Stimulated activated memory B cell treated with anti-CD40 and anti-IgM and Interleukin-4, amounts not matched to agents 10 μg/mL and 1 μg/mL and 100 μg/mL, for 72 hours (primary cell): ENCODE measurements around the gene CSNK1G1.
"Not testable (repeated sequence)": the region's sequence is repeated elsewhere in the genome, so short reads cannot be mapped to it uniquely, and the experiment has no call there.

Source experiments
- ATAC-seq: fragments of 150-1000 bp; cut with Tn5 transposase; 2 replicates; pipeline ENCODE4 v1.10.0; 2021
- H3K27ac Mint-ChIP-seq: one replicate; pipeline ENCODE4 v1.8.0; 2022; ENCODE audit warnings: mild to moderate bottlenecking, mixed read lengths
- H3K27me3 Mint-ChIP-seq: one replicate; pipeline ENCODE4 v1.8.0; 2022; ENCODE audit warnings: mixed read lengths
- H3K36me3 Mint-ChIP-seq: one replicate; pipeline ENCODE4 v1.8.0; 2022; ENCODE audit warnings: mixed read lengths
- H3K4me1 Mint-ChIP-seq: one replicate; pipeline ENCODE4 v1.8.0; 2022; ENCODE audit warnings: mixed read lengths
- H3K4me3 Mint-ChIP-seq: one replicate; pipeline ENCODE4 v1.8.0; 2022; ENCODE audit warnings: mild to moderate bottlenecking, moderate library complexity, mixed read lengths
- H3K9me3 Mint-ChIP-seq: one replicate; pipeline ENCODE4 v1.8.0; 2022; ENCODE audit warnings: mixed read lengths

The CSNK1G1 gene

DNA sequence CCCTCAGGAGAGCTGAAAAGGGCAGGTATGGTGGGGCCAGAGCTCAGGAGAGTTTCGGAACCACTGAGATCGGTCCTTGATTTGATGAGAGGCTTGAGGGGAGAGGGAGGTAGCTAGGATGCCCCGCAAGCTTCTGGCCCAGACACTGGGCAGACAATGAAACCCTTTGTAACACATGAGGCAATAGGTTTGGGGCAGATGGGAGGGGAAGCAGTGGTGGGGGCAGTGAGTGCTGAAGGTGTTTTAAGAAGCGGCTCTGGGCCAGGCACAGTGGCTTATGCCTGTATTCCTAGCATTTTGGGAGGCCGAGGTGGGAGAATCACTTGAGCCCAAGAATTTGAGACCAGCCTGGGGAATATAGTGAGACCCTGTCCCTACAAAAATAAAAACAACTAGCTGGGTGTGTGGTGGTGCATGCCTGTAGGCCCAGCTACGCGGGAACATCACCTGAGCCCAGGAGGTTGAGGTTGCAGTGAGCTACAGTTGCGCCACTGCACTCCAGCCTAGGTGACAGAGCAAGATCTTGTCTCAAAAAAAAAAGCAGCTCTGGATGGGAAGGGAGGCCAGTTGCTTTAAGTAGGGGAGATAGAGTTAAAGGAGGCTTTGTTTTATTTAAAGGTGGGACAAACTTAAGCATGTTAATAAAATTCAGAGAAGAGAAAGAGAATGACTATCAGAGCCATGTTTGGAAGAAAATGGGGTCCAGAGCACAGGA, 214.0 kb downstream of the CSNK1G1 start:
- peak overlapping the region; percentile 69 for H3K27ac Mint-ChIP-seq
- ATAC-seq: no peak
- H3K27me3 Mint-ChIP-seq: no peaks in the 10 kb centered on the region
- peaks cover 37% of the 10 kb centered on the region for H3K36me3 Mint-ChIP-seq
- no peak overlapping the region for H3K4me3 Mint-ChIP-seq
- peaks cover 54% of the 10 kb centered on the region for H3K4me1 Mint-ChIP-seq
- H3K9me3 Mint-ChIP-seq: no peaks in the 10 kb centered on the region

- no peak for ATAC-seq
- peaks cover 47% of the 10 kb centered on the region for H3K36me3 Mint-ChIP-seq
Observed at GRCh38 chr15:64138331-64138941, 217.5 kb downstream of the CSNK1G1 start.

DNA sequence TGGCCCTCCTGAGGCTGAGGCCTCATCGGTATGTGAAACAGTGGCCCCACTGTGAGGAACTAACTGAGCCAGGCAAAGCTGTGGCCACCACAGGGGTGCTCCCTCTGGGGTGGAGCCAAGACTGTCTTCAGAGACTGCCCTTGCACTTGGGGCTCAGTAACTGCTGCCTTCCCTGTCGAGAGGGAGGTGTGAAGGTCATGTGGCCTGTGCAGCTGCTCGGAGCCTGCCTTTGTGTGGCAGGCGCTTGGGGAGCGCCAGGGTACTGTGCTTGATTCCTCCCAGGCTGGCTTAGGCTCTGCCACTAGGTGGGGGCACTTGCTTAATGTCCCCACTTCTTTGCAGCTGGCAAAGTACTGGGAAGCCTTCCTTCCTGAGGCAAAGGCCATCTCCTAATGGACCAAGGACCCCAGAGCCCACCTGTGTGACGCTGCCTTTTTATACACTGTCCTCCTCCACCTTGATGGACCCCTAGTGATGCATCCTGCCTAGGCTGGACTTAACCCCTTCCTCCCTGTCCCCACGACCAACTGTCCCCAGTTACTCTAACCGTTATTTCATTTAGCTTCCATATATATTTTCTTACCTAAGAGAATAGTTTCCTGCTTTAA, 218.6 kb downstream of the CSNK1G1 start:
- ATAC-seq: peak; percentile 96
- Mint-ChIP-seq H3K36me3 (peaks cover 54% of the 10 kb centered on the region), H3K9me3 (no peaks in the 10 kb centered on the region), H3K27me3 (no peaks in the 10 kb centered on the region), H3K4me1 (peaks cover 27% of the 10 kb centered on the region), H3K27ac (peak overlapping the region; percentile 81), H3K4me3 (no peak overlapping the region)

More at GRCh38 chr15:64138331-64138941, 217.5 kb downstream of the CSNK1G1 start:
- Mint-ChIP-seq H3K4me1 (peaks cover 34% of the 10 kb centered on the region), H3K27me3 (no peaks in the 10 kb centered on the region), H3K4me3 (no peak overlapping the region), H3K27ac (peak overlapping the region; percentile 10), H3K9me3 (no peaks in the 10 kb centered on the region)

DNA sequence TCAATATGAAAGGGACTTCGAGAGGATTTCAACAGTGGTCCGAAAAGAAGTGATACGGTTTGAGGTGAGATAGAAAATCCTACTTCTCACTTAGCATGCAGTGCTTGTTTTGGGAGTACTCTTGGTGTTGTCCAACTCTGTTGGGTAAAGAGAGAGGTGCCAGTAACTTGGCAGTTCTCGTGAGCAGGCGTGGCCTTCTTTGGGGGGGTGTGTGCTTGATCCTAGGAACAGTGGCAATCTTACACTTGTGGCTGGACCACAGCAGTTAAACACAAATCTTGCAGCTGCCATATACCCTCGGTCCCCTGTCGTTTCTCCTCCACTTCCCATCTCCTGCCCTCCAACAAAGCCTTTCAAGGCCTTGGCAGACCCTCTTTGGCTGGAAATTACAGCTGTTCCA, 219.6 kb downstream of the CSNK1G1 start:
- no peaks in the 10 kb centered on the region for H3K9me3 Mint-ChIP-seq
- H3K4me3 Mint-ChIP-seq: no peak overlapping the region
- no peak for ATAC-seq
- peaks cover 54% of the 10 kb centered on the region for H3K36me3 Mint-ChIP-seq
- no peaks in the 10 kb centered on the region for H3K27me3 Mint-ChIP-seq
- H3K4me1 Mint-ChIP-seq: peaks cover 17% of the 10 kb centered on the region
- H3K27ac Mint-ChIP-seq: peak overlapping the region; percentile 81

GRCh38 chr15:64134345-64134829, 221.6 kb downstream of the CSNK1G1 start:
- no peaks in the 10 kb centered on the region for H3K9me3 Mint-ChIP-seq
- no peak for ATAC-seq
- H3K27me3 Mint-ChIP-seq: no peaks in the 10 kb centered on the region
- H3K27ac Mint-ChIP-seq: no peak overlapping the region
- H3K36me3 Mint-ChIP-seq: peaks cover 51% of the 10 kb centered on the region
- peaks cover 14% of the 10 kb centered on the region for H3K4me1 Mint-ChIP-seq
- no peak overlapping the region for H3K4me3 Mint-ChIP-seq

GRCh38 chr15:64133623-64134344, 222.2 kb downstream of the CSNK1G1 start:
- no peak for ATAC-seq
- H3K4me1 Mint-ChIP-seq: peaks cover 14% of the 10 kb centered on the region
- H3K27me3 Mint-ChIP-seq: no peaks in the 10 kb centered on the region
- H3K9me3 Mint-ChIP-seq: no peaks in the 10 kb centered on the region
- H3K4me3 Mint-ChIP-seq: no peak overlapping the region
- no peak overlapping the region for H3K27ac Mint-ChIP-seq
- peaks cover 51% of the 10 kb centered on the region for H3K36me3 Mint-ChIP-seq

DNA sequence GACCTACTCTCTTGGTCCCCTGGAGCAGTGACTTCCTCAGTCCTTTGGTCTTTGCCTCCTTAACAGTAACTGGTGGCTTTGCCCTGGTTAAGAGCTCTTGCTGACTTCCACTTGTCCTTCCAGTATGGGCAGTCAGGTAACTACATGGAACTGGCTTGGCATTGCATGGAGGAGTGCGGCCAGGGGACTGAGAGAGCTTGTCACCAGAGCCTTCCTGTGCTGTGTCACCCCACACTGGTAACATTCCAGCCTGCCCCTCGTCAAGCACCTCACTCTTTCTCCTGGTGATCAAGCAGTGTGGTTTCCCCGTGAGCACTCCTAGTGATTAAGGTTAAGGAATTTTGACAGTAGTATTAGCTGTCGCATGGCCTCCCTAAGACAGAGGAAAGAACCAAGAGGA, 223.8 kb downstream of the CSNK1G1 start:
- no peak for ATAC-seq
- H3K4me1 Mint-ChIP-seq: peaks cover 10% of the 10 kb centered on the region
- H3K27ac Mint-ChIP-seq: peak overlapping the region; percentile 62
- no peaks in the 10 kb centered on the region for H3K27me3 Mint-ChIP-seq
- H3K4me3 Mint-ChIP-seq: no peak overlapping the region
- H3K36me3 Mint-ChIP-seq: peaks cover 54% of the 10 kb centered on the region
- no peaks in the 10 kb centered on the region for H3K9me3 Mint-ChIP-seq

- no peak overlapping the region for H3K4me3 Mint-ChIP-seq
- H3K9me3 Mint-ChIP-seq: no peaks in the 10 kb centered on the region
- peaks cover 47% of the 10 kb centered on the region for H3K36me3 Mint-ChIP-seq
- H3K4me1 Mint-ChIP-seq: peaks cover 3% of the 10 kb centered on the region
- no peak for ATAC-seq
- H3K27ac Mint-ChIP-seq: no peak overlapping the region
- no peaks in the 10 kb centered on the region for H3K27me3 Mint-ChIP-seq
Observed at GRCh38 chr15:64131547-64131946, 224.4 kb downstream of the CSNK1G1 start.

DNA sequence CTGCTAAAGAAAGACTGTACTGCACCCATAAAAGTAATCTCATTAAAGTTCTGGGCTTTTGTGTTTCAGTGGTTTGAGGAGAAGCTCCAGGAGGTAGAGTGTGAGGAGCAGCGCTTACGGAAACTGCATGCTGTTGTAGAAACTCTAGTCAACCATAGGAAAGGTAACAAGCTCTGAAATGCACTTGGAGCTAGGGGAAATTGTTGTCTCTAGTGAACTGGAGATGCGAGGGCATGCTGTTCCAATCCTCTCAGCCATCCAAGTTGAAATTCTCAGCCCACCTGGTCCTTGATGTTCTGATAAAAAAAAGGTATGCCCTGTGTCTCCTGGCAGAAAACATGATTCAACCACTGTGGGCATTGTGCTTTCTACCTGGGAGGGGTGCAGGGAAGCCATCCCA, 225.8 kb downstream of the CSNK1G1 start:
- Mint-ChIP-seq H3K4me3 (no peak overlapping the region), H3K27ac (no peak overlapping the region), H3K27me3 (no peaks in the 10 kb centered on the region), H3K4me1 (no peaks in the 10 kb centered on the region), H3K36me3 (peaks cover 47% of the 10 kb centered on the region), H3K9me3 (no peaks in the 10 kb centered on the region)
- ATAC-seq: no peak

DNA sequence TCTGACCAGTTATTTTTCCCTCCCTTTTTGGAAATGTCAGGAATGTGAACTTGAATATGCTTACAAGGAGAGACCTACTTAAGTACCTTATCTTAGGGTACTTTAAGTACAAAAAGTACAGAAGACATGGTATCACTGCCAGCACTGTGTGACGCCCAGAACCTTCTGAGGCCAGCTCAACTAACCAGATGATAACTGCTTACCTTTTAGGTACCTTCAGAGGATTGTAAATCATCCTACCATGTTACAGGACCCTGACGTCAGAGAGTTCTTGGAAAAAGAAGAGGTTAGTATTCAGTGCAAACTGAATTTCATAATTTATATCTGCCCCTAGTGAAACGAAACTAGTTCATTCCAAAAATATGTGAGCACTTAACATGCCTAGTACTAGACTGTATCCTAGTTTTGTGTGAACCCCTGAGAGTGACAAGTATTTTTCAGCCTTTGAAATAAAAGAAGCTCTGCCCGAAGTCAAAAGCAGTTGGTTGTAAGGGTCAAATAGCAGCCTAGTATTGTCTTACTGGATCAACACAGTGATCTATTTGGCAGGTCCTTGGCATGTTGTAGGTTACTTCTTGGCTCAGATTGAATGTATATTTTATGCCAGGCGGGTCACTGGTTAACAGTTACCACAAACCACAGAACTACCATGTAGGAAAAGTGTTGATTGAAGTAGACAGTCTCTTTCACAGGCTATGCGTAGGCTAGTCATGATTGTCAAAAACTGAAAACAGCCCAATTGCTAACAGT, 228.3 kb downstream of the CSNK1G1 start:
- Mint-ChIP-seq H3K36me3 (peaks cover 54% of the 10 kb centered on the region), H3K27ac (no peak overlapping the region), H3K4me1 (no peaks in the 10 kb centered on the region), H3K4me3 (no peak overlapping the region), H3K9me3 (no peaks in the 10 kb centered on the region), H3K27me3 (no peaks in the 10 kb centered on the region)
- ATAC-seq: no peak

DNA sequence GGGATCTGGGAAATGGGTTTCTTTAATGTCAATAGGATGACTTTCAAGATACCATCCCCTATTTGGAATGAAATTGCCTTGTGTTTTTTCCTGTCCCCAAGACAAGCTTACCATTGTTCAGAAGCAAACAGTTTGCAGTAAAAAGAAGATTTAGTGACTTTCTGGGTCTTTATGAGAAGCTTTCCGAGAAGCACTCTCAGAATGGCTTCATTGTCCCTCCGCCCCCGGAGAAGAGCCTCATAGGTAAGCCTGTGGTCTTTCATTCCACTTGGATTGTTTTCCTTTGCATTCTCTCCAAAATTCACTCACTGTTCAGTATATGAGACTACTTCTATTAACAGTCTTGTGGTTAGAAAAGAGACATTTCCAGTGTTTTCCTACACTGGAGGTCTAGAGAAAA, 230.0 kb downstream of the CSNK1G1 start:
- peaks cover 45% of the 10 kb centered on the region for H3K36me3 Mint-ChIP-seq
- H3K27ac Mint-ChIP-seq: no peak overlapping the region
- no peaks in the 10 kb centered on the region for H3K27me3 Mint-ChIP-seq
- H3K4me3 Mint-ChIP-seq: no peak overlapping the region
- H3K4me1 Mint-ChIP-seq: no peaks in the 10 kb centered on the region
- no peaks in the 10 kb centered on the region for H3K9me3 Mint-ChIP-seq
- ATAC-seq: no peak

DNA sequence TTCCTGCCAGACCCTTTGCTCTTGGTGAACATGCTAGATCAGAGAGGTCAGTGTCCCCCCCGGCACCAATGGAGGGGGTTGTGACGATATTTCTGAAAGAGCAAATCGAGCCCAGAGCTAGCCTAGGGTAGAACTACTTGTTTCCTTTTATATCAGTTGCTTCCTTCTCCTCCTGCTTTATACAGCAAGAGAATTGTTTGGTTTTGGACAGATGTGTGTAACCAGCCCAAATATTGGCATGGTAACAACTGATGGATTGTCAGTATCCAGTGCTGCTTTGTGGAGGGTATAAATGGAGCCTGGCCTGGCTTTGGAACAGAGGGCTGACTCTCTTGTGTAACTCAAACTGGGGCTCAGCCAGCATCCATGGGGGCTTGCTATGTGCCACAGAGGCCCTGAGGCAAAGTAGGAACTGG, 233.0 kb downstream of the CSNK1G1 start:
- no peaks in the 10 kb centered on the region for H3K9me3 Mint-ChIP-seq
- no peaks in the 10 kb centered on the region for H3K4me1 Mint-ChIP-seq
- no peak overlapping the region for H3K27ac Mint-ChIP-seq
- ATAC-seq: no peak
- H3K27me3 Mint-ChIP-seq: no peaks in the 10 kb centered on the region
- no peak overlapping the region for H3K4me3 Mint-ChIP-seq
- H3K36me3 Mint-ChIP-seq: peaks cover 51% of the 10 kb centered on the region

GRCh38 chr15:64122444-64122843, 233.5 kb downstream of the CSNK1G1 start:
- no peaks in the 10 kb centered on the region for H3K4me1 Mint-ChIP-seq
- H3K27ac Mint-ChIP-seq: no peak overlapping the region
- H3K4me3 Mint-ChIP-seq: no peak overlapping the region
- H3K9me3 Mint-ChIP-seq: no peaks in the 10 kb centered on the region
- H3K27me3 Mint-ChIP-seq: no peaks in the 10 kb centered on the region
- ATAC-seq: no peak
- H3K36me3 Mint-ChIP-seq: peaks cover 49% of the 10 kb centered on the region

DNA sequence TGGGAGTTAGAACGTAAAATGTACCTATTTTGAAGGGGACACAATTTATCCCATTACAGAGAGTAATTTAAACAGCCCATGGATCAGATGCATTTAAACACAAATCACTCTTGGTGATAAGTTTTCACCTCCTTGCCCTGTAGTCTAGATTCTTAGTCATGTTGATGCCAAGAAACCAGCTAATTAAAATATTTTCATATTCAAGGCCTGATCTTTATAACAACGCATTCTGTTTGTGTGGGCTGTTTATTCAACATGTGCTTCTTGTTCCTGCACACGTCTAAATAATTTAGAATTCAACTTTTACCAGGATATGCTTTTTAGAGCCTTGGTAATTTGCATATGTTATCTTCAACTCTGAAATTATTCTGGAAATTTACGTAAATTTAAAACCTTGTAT, 234.4 kb downstream of the CSNK1G1 start:
- H3K36me3 Mint-ChIP-seq: peaks cover 52% of the 10 kb centered on the region
- no peak overlapping the region for H3K27ac Mint-ChIP-seq
- H3K27me3 Mint-ChIP-seq: no peaks in the 10 kb centered on the region

GRCh38 chr15:64120322-64120721, 235.7 kb downstream of the CSNK1G1 start:
- H3K9me3 Mint-ChIP-seq: not testable (repeated sequence)

More for the DNA sequence above, 234.4 kb downstream of the CSNK1G1 start:
- no peak overlapping the region for H3K4me3 Mint-ChIP-seq
- no peaks in the 10 kb centered on the region for H3K9me3 Mint-ChIP-seq
- ATAC-seq: no peak
- no peaks in the 10 kb centered on the region for H3K4me1 Mint-ChIP-seq

More at GRCh38 chr15:64120322-64120721, 235.7 kb downstream of the CSNK1G1 start:
- not testable (repeated sequence) for ATAC-seq, H3K27me3 Mint-ChIP-seq, H3K4me3 Mint-ChIP-seq, H3K27ac Mint-ChIP-seq, H3K4me1 Mint-ChIP-seq
- H3K36me3 Mint-ChIP-seq: peaks cover 47% of the 10 kb centered on the region
